Lung (tissue), 12 donors: ENCODE data around the gene CDC45. TPM values are rescaled to one million over a fixed set of nuclear protein-coding genes. Genes with fewer than 3 reads are reported as not detected.

Experiments
- ATAC-seq: fragments of 200-7000 bp; cut with Tn5 transposase; one replicate; pipeline ENCODE4 v1.9.1; 2020; ENCODE audit warnings: moderate number of reproducible peaks; ENCODE audit not compliant: insufficient read depth, low FRiP score
- DNase-seq, 3 donors: peaks; one replicate each; pipeline ENCODE4 v3.0.0-alpha.2; 2013 to 2017
- H3K27ac ChIP-seq, 2 donors: one replicate each; pipeline ENCODE4 v1.5.1; 2013; ENCODE audit warnings: mild to moderate bottlenecking in 2 of 2, moderate library complexity in 2 of 2, control low read depth in 1 of 2, inconsistent platforms in 1 of 2, low read depth in 1 of 2, low read length in 1 of 2
- H3K27me3 ChIP-seq, 3 donors: one replicate each; pipeline ENCODE4 v1.5.1; 2013; ENCODE audit warnings: low read length in 2 of 3; ENCODE audit not compliant: control insufficient read depth in 3 of 3, insufficient read depth in 3 of 3
- H3K36me3 ChIP-seq, 4 donors: one replicate each; pipeline ENCODE4 v1.5.1; 2013; ENCODE audit warnings: low read length in 4 of 4, mild to moderate bottlenecking in 1 of 4, moderate library complexity in 1 of 4; ENCODE audit not compliant: control insufficient read depth in 4 of 4, insufficient read depth in 4 of 4
- H3K4me1 ChIP-seq, 5 donors: one replicate each; pipeline ENCODE4 v1.5.1; 2013; ENCODE audit warnings: low read length in 5 of 5, mild to moderate bottlenecking in 2 of 5, moderate library complexity in 1 of 5; ENCODE audit not compliant: control insufficient read depth in 5 of 5, insufficient read depth in 5 of 5
- H3K4me3 ChIP-seq: one replicate; pipeline ENCODE4 v1.5.1; 2013; ENCODE audit warnings: mild to moderate bottlenecking, control low read depth, moderate library complexity
- H3K9ac ChIP-seq, 2 donors: one replicate each; pipeline ENCODE4 v1.5.1; 2013; ENCODE audit warnings: low read length in 2 of 2, control low read depth in 1 of 2; ENCODE audit not compliant: insufficient read depth in 1 of 2
- H3K9me3 ChIP-seq, 4 donors: one replicate each; pipeline ENCODE4 v1.5.1; 2013; ENCODE audit warnings: low read length in 3 of 4, mild to moderate bottlenecking in 1 of 4, moderate library complexity in 1 of 4; ENCODE audit not compliant: control insufficient read depth in 4 of 4, insufficient read depth in 3 of 4
- WGBS, 2 donors: extraction: QIAGEN DNeasy Blood & Tissue Kit; methylation state at CpG; one replicate each; pipeline ENCODE4 v1.1.7; 2013; 5-methylcytosine and 5-hydroxymethylcytosine counted together
- polyA plus RNA-seq, 2 donors: library from polyadenylated mRNA; stranded (reverse); fragments of 200-250 nt; gene quantifications; one replicate each; pipeline ENCODE4 v1.2.1, GENCODE V29; 2013
- total RNA-seq, 2 donors: library from RNA; depleted of rRNA in 1 of 2; stranded (reverse); fragments of >200 nt in 1 of 2; gene quantifications; one replicate each; pipeline ENCODE4 v1.2.1, GENCODE V29; 2014 to 2021
- TF ChIP-seq, protein P1 (sequence below): IDR thresholded peaks from 2 replicates; pipeline ENCODE4 v1.5.1; 2012; ENCODE audit warnings: mild to moderate bottlenecking; ENCODE audit errors: control extremely low read depth, extremely low read depth
- donor health status: control.
- donor health status: control.
- donor health status: Bipolar disorder and iron deficiency.
- donor health status: healthy.
- donor health status: DM: yes; HTN: yes; CAD: no.

The CDC45 gene
- total and polyA plus RNA-seq, 4 donors = 2.1 to 6.8 (median 3.1) TPM

DNA sequence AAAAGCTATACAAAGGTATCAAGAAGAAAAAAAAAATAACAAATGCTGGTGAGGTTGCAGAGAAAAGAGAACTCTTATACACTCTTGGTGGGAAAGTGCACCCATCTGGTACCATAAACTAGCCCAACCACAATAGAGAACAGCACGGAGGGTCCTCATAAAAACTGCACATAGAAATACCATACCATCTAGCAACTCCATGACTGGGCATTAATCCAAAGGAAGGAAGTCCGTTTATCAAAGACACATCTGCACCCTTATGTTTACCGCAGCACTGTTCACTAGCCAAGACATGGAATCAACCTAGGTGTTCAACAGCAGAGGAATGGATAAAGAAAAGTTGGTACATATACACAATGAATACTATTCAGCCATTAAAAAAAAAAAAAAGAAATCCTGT is 55.3 kb downstream of the CDC45 start:
- H3K27me3 ChIP-seq = no peaks in the 10 kb centered on the region
- no peak overlapping the region for H3K4me3 ChIP-seq
- WGBS, 2 donors = 12 to 24% methylated on average over 3 of the region's 3 CpGs
- H3K27ac ChIP-seq = no peak overlapping the region
- peak in 2 of 3 donors; percentile 21 to 22 for DNase-seq
- no peak for ATAC-seq
- TF ChIP-seq, protein P1, sequence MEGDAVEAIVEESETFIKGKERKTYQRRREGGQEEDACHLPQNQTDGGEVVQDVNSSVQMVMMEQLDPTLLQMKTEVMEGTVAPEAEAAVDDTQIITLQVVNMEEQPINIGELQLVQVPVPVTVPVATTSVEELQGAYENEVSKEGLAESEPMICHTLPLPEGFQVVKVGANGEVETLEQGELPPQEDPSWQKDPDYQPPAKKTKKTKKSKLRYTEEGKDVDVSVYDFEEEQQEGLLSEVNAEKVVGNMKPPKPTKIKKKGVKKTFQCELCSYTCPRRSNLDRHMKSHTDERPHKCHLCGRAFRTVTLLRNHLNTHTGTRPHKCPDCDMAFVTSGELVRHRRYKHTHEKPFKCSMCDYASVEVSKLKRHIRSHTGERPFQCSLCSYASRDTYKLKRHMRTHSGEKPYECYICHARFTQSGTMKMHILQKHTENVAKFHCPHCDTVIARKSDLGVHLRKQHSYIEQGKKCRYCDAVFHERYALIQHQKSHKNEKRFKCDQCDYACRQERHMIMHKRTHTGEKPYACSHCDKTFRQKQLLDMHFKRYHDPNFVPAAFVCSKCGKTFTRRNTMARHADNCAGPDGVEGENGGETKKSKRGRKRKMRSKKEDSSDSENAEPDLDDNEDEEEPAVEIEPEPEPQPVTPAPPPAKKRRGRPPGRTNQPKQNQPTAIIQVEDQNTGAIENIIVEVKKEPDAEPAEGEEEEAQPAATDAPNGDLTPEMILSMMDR = no peak
- H3K4me1 ChIP-seq = no peaks in the 10 kb centered on the region
- H3K9ac ChIP-seq = no peak overlapping the region
- H3K36me3 ChIP-seq = no peaks in the 10 kb centered on the region
- H3K9me3 ChIP-seq = no peaks in the 10 kb centered on the region

DNA sequence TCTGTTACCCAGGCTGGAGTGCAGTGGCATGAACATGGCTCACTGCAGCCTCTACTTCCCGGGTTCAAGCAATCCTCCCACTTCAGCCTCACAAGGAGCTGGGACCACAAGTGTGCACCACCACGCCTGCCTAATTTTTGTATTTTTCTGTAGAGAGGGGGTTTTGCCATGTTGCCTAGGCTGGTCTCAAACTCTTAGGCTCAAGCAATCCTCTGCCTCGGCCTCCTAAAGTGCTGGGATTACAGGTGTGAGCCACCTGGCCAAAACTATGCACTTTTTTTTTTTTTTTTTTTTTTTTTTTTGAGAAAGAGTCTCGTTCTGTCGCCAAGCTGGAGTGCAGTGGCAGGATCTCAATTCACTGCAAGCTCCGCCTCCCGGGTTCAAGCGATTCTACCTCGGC is 56.8 kb downstream of the CDC45 start:
- no peaks in the 10 kb centered on the region for H3K4me1 ChIP-seq
- no peak for DNase-seq
- TF ChIP-seq, protein P1 = no peak
- no peak overlapping the region for H3K9ac ChIP-seq
- WGBS, 2 donors = 89 to 98% methylated on average over 9 of the region's 9 CpGs
- no peaks in the 10 kb centered on the region for H3K36me3 ChIP-seq
- peak overlapping the region in 1 of 2 donors; percentile 14 for H3K27ac ChIP-seq
- H3K4me3 ChIP-seq = no peak overlapping the region
- H3K9me3 ChIP-seq = no peaks in the 10 kb centered on the region
- no peaks in the 10 kb centered on the region for H3K27me3 ChIP-seq
- ATAC-seq = no peak

DNA sequence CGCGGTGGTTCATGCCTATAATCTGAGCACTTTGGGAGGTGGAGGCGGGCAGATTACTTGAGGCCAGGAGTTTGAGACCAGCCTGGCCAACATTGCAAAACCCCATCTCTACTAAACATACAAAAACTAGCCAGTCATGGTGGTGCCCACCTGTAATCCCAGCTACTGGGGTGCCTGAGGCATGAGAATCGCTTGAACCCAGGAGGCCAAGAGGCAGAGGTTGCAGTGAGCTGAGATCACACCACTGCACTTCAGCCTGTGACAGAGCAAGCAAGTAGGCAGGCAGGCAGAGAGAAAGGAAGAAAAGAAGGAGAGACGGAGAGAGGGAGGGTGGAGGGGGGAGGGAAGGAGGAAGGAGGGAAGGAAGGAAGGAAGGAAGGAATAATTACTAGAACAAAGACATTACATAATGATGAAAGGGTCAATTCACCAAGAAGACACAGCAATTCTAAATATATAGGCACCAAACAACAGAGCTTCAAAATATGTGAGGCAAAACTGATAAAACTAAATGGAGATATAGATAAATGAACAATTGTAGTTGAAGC is 58.3 kb downstream of the CDC45 start:
- Histone ChIP-seq H3K4me1 (no peaks in the 10 kb centered on the region), H3K36me3 (no peaks in the 10 kb centered on the region), H3K9me3 (no peaks in the 10 kb centered on the region), H3K27me3 (no peaks in the 10 kb centered on the region), H3K27ac (no peak overlapping the region), H3K9ac (no peak overlapping the region), H3K4me3 (no peak overlapping the region)
- ATAC-seq (no peak), DNase-seq (no peak)
- WGBS, 2 donors = 84 to 87% methylated on average over 5 of the region's 5 CpGs
- TF ChIP-seq, protein P1 = no peak

DNA sequence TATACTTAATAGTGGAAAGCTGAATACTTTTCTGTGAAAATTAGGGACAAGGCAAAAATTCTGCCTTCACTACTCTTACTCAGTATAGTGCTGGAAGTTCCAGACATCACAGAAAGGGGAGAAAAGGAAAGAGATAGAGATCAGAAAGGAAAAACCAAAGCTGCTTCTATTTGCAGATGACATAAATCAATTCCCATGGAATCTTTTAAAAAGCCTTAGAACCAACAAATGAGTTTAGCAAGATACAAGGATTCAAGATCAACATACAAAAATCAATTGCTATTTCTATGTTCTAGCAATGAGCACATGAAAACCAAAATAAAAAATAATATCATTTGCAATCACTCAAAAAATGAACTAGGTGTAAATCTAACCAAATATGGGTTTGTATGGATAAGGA is 60.7 kb downstream of the CDC45 start:
- Histone ChIP-seq H3K27ac (no peak overlapping the region), H3K4me1 (peaks cover 0 to 6% (median 0%) of the 10 kb centered on the region in 5 donors), H3K9ac (no peak overlapping the region), H3K36me3 (no peaks in the 10 kb centered on the region), H3K4me3 (no peak overlapping the region), H3K27me3 (no peaks in the 10 kb centered on the region), H3K9me3 (no peaks in the 10 kb centered on the region)
- no peak for ATAC-seq
- TF ChIP-seq, protein P1 = no peak
- DNase-seq = no peak
